Measurements from ENCODE around the gene PROX2. TPM values are rescaled to one million over a fixed set of nuclear protein-coding genes. Genes with fewer than 3 reads are reported as not detected.
A peak's percentile ranks its signal among the peaks of the same experiment; 100 is the strongest.

PROX2 gene
- total and polyA plus RNA-seq, 12 donors, result 0.08 TPM; not detected in 11

DNA sequence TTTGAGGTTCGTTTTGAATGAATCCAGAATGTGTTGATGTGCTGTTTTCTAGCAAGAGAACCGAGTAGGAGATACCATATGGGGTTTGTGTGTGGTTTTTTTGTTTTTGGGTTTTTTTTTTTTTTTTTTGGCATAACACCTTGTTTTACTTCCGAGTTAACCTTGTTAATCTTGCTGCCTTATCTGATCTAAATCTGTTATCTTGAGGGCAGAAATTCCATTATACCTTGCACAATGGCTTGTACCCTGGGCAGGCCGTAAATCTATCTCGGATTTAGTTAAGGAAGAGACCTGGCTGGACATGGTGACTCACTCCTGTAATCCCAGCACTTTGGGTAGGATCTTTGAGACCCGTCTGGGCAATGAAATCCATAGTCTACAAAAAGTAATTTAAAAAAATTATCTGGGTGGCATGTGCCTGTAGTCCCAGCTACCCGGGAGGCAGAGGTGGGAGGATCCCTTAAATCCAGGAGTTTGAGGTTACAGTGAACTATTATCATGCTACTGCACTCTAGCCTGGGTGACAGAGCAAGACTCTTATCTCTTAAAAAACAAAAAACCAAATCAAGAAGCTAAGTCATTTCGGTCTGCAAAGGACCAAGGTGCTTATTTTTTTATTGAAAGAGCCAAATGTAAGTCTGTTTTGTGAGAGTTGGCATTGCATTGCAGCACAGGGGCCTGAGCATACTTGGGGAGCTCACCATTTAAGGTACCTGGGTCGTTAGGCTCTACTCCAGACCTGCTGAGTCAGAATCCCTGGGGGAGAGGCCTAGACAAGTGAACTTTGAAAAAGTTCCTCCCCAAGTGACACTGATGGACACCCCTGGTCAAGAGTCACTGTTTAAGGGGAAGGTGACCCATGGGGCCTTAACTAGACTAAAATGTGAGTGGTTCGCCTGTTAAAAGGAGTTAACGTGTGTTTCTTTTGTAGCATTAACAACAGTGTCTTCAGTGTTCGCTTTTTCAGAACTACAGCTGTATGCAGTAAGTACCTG is 12.5 kb upstream of the PROX2 start:
- WGBS, 4 donors, result 48 to 55% (median 52%) methylated on average over 12 of the region's 12 CpGs
- Histone ChIP-seq H3K27ac (peak overlapping the region in 4 of 5 donors; percentile 17 to 80 (median 32)), H3K4me3 (no peak overlapping the region)

GRCh38 chr14:74886001-74886400 is 10.1 kb upstream of the PROX2 start:
- intact Hi-C loops (cut with DNase I), result no loop called here
- peak overlapping the region in 1 of 5 donors; percentile 13 for H3K27ac ChIP-seq
- H3K4me1 ChIP-seq (replicated peaks in 1 of 2), result peaks cover 24 to 63% of the 10 kb centered on the region in 2 donors
- no peak for DNase-seq
- no peaks in the 10 kb centered on the region for H3K27me3 ChIP-seq
- WGBS, 4 donors, result 63 to 80% (median 70%) methylated on average over 3 of the region's 3 CpGs
- no peak for TF ChIP-seq POLR2A (IDR thresholded peaks at IDR 0.05)
- TF ChIP-seq, protein P1, sequence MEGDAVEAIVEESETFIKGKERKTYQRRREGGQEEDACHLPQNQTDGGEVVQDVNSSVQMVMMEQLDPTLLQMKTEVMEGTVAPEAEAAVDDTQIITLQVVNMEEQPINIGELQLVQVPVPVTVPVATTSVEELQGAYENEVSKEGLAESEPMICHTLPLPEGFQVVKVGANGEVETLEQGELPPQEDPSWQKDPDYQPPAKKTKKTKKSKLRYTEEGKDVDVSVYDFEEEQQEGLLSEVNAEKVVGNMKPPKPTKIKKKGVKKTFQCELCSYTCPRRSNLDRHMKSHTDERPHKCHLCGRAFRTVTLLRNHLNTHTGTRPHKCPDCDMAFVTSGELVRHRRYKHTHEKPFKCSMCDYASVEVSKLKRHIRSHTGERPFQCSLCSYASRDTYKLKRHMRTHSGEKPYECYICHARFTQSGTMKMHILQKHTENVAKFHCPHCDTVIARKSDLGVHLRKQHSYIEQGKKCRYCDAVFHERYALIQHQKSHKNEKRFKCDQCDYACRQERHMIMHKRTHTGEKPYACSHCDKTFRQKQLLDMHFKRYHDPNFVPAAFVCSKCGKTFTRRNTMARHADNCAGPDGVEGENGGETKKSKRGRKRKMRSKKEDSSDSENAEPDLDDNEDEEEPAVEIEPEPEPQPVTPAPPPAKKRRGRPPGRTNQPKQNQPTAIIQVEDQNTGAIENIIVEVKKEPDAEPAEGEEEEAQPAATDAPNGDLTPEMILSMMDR (IDR thresholded peaks at IDR 0.05), result no peak
- no peak overlapping the region for H3K4me3 ChIP-seq
- no peaks in the 10 kb centered on the region for H3K9me3 ChIP-seq (replicated peaks in 1 of 3)
- peaks cover 0 to 30% of the 10 kb centered on the region in 2 donors for H3K36me3 ChIP-seq (replicated peaks in 1 of 2)

More for the DNA sequence above, 12.5 kb upstream of the PROX2 start:
- Histone ChIP-seq H3K36me3 (replicated peaks in 1 of 2) (peaks cover 0 to 54% of the 10 kb centered on the region in 2 donors), H3K9me3 (replicated peaks in 1 of 3) (no peaks in the 10 kb centered on the region), H3K4me1 (replicated peaks in 1 of 2) (peaks cover 12 to 51% of the 10 kb centered on the region in 2 donors), H3K27me3 (no peaks in the 10 kb centered on the region)
- DNase-seq, result peak in 6 of 7 donors; percentile 57 to 78 (median 70)
- TF ChIP-seq, protein P1 (IDR thresholded peaks at IDR 0.05), result no peak
- TF ChIP-seq POLR2A (IDR thresholded peaks at IDR 0.05), result no peak
- intact Hi-C loops (cut with DNase I), result no loop called here

- intact Hi-C loops (cut with DNase I), result no loop called here
- peak overlapping the region; percentile 91 to 99 (median 97) for H3K27ac ChIP-seq
- H3K9me3 ChIP-seq (replicated peaks in 1 of 3), result no peaks in the 10 kb centered on the region
- no peaks in the 10 kb centered on the region for H3K27me3 ChIP-seq
- peaks cover 18 to 48% of the 10 kb centered on the region in 2 donors for H3K4me1 ChIP-seq (replicated peaks in 1 of 2)
- DNase-seq, result peak in 6 of 7 donors; percentile 48 to 59 (median 52)
- peaks cover 0 to 8% of the 10 kb centered on the region in 2 donors for H3K36me3 ChIP-seq (replicated peaks in 1 of 2)
- peak overlapping the region; percentile 87 to 100 (median 95) for H3K4me3 ChIP-seq
- 0 to 2% (median 1%) methylated on average over 17 to 49 of the region's 49 CpGs for WGBS, 4 donors
- TF ChIP-seq POLR2A (IDR thresholded peaks at IDR 0.05), result no peak
- TF ChIP-seq, protein P1 (IDR thresholded peaks at IDR 0.05), result no peak
Observed at GRCh38 chr14:74882103-74882920, 6.4 kb upstream of the PROX2 start.

Data from adrenal gland (tissue), 12 donors.